HG03575 (cell line): ENCODE results near the gene CORO6.

ENCODE experiments used
- ATAC-seq: cut with Tn5 transposase; IDR thresholded peaks from one replicate; pipeline ENCODE4 v1.9.1; 2021; ENCODE audit not compliant: unreplicated experiment, insufficient number of reproducible peaks, low FRiP score; ENCODE audit errors: extremely low read depth

CORO6 gene

GRCh38 chr17:29615492-29616299 lies 7.0 kb downstream of the CORO6 start:
- ATAC-seq, result no peak

DNA sequence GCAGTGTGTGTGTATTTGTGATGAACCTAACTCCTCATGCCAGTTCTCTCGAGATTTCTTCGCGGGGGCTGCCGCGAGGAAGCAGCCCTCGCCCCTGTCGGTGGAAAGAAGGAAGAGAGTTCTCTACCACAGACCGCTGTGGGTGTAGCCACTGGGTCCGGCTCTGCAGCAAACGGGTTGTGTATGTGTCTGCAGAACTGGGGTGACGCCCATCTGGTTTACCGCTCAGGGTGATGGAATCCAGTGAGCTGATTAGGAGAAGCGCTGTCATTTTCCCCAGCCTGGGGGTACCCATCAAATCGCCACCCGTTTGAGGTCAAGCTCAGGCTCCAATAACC lies 7.7 kb downstream of the CORO6 start:
- ATAC-seq, result no peak

DNA sequence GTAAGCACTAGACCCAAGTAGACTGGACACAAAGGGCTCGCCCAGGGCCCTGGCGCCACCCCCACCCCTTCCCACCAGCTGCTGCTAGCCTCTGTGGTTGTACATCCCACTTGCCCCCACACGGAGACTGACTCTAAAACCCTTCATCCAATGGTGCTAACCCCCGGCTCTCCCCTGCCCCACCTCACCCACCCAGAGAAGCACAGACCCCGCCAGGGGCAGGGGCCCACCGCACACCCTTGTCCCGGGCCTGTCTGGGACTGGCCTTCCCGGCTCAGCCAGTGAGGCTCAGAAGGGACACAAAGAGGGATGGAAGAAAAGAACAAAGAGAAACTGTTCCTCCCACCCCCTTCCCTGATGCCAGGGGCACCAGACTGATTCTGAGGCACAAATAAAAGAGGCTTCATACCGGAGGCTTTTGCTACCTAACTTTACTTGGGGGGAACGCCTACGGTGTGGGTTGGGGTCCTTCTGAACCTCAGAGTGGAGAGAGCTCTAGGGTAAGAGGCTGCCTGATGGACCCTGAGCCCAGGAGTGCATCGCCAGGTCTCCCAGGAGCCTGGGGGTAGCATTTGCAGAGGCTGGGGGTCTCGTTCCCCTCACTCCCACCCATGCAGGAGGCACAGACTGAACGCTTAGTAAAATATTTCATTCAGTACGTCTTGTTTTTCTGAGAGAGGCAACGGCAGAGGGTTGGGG lies 8.2 kb downstream of the CORO6 start:
- ATAC-seq, result no peak

- no peak for ATAC-seq
These were observed 8.9 kb downstream of the CORO6 start for GRCh38 chr17:29613856-29614255.

DNA sequence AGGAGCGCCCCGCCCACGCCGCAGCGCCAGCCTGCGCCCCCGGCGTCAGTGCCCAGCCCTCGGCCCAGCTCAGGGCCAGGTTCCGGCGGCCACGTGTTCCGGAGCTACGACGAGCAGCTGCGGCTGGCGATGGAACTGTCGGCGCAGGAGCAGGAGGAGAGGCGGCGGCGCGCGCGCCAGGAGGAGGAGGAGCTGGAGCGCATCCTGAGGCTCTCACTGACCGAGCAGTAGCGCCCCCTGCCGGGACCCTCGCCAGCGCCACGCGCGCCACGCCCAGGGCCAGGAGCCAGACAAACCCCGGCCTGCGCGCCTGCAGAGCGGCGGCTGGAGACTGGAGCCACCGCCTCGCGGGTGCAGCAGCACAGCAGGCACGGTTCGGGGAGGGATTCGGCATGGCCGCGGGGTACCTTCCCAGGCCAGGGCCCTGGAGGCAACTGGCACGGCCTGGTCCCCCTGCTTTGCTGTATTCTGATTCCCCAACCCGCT lies 9.3 kb downstream of the CORO6 start:
- ATAC-seq, result no peak

DNA sequence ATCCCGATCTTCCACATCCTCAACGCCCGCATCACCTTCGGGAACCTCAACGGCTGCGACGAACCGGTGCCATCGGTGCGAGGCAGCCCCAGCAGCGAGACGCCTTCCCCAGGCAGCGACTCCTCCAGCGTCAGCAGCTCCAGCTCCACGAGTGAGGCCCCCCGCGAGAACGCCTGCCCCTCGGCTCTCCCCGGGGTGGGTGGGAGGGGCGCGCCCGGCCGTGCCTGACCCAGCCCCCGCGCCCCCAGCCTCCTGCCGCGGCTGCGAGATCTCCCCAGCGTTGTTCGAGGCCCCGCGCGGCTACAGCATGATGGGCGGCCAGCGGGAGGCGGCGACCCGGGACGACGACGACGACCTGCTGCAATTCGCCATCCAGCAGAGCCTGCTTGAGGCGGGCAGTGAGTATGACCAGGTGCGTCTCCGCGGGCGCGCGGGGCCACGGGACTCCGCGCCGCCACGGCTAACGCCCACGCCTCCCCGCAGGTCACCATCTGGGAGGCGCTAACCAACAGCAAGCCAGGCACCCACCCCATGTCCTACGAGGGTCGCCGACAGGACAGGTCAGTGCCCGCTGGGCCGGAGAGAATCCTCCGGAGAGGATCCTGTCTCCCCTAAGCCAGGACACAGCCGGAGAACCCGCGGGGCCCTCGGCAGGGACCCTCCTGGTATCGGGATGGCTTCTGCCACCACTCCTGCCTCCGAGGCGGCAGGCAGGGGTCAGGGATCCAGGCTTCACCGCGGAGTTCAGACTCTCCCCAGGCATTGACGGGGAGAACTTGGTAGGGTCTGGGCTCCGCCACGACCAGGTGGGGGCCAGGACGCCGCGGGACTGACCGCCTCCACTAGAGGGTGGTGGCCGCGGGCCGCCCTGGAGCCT lies 10.1 kb downstream of the CORO6 start:
- ATAC-seq, result no peak

GRCh38 chr17:29612094-29612403 lies 10.7 kb downstream of the CORO6 start:
- ATAC-seq, result no peak

GRCh38 chr17:29611351-29612093 lies 11.2 kb downstream of the CORO6 start:
- ATAC-seq, result no peak

DNA sequence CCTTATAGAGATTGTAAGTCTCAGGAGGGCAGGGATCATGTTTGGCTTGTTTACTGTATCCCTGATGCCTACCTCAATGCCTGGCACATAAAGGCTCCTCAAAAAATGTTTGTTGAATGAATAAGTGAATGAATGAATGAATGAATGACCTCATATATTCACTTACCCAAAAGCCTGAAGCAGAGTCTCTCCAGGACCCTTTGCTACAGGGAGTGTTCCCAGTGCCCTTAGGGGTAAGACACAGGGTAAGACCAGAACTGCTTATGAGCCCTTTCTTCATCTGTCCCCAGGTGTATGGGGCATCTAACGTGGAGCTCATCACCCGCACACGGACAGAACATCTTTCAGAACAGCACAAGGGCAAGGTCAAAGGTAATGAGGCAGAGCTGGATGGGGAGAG lies 12.3 kb downstream of the CORO6 start:
- ATAC-seq, result no peak

DNA sequence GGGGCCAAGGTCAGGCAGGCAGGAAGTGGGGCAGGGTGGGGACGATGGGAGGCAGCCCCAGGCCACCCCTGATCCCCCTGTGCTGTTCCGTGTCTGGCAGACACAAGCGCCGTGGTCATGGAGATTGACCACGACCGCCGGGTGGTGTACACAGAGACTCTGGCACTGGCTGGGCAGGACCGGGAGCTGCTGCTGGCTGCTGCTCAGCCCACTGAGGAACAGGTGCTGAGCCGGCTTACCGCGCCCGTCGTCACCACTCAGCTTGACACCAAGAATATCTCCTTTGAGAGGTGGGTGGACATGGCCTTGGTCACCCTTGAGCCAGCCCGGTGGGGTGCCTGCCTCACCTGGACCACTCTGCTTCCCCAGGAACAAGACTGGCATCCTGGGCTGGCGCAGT lies 13.7 kb downstream of the CORO6 start:
- no peak for ATAC-seq

DNA sequence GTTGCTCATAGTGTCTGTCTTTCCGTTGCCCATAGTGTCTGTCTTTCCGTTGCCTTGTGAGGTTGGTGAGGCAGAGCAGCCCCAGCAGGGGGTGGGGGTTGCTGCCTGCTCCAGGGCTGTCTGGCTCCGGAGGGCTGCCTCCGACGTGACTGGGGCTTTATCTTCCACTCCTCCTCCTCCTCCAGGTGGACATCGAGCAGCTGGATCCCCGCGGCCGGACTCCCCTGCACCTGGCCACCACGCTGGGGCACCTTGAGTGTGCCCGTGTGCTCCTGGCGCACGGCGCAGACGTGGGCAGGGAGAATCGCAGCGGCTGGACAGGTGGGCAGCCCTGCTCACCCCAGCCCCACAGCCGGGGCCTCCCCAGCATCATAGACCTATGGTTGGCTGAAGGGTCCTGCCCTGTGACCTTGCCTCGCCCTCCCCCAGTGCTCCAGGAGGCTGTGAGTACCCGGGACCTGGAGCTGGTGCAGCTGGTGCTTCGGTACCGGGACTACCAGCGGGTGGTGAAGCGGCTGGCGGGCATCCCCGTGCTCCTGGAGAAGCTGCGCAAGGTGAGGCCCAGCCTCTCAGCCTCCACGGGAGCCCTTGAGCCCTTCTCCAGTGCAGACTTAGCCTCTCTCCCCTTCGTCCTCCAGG lies 15.0 kb downstream of the CORO6 start:
- no peak for ATAC-seq

DNA sequence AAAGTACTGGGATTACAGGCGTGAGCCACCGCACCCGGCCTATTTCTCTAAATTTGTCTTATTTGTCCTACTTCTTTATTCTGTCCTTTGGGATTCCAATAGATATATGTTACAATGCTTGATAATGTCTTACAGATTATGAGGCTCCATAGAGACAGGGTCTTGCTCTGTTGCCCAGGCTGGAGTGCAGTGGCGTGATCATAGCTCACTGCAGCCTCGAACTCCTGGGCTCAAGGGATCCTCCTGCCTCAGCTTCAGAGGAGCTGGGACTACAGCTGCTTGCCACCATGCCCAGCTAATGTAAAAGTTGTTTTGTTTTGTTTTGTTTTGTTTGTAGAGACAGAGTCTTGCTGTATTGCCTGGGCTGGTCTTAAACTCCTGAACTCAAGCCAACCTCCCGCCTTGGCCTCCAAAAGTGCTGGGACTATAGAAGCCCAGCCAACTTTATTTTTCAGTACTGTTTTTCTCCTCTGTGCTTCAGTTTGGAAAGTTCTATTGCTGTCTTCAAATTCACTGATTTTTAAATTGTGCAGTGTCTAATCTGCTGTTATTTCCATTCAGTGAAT lies 19.5 kb downstream of the CORO6 start:
- ATAC-seq, result no peak

DNA sequence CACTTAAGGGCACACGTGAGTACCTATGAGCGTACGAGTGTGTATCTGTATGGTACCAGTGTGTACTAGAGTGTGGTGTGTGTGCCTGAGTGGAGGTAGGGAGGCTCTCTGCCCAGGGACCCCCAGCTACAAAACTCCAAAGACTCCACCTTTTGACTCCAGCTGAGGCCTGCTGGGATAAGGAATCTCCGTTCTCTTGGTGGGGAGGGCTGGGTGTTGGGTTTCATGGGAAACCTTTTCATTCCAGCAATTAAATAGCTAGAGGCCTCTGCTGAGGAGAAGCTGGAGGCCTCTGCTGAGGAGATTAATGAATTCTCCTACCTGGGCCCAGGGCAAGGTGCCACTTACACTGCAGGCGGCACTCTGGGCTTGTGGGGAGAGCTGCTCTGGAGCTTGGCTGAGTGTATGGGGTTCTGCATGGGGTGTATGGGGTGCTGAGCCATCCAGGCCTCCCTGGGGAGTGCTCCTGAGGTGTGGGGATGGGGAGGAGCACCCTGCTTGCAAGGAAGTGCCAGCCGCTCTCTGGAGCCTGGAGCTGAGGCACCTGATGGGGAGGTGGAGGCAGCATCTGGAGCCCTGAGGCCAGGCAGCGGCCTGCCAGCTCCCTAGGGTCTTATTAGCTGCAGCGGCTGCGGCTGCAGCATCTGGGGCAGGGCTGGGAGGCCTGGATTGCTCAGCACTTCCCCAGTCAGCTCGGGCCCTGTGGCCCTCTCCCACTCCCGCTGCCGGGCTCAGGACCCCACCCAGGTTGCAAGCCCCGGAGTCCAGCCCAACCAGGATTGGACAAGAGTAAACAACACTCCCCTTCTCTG lies 25.1 kb downstream of the CORO6 start:
- ATAC-seq, result no peak

DNA sequence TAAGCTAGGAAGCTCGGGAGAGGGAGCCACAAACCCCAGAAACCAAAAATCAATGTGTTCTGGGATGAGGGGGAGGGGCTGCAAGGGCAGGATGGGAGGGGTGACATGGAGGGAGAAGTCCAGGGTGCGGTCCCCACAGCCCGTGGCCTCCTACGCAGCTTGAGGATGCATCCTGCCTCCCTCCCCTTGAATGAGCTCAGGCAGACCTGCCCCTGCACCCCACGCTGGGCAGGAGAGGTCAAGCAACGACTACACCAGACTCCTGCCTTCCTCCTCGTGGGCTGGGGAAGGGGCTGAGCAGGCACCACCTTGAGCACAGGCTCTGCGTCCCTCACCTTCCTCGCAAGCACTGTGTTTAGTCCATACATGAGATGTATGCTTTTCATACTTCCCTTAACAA lies 25.9 kb downstream of the CORO6 start:
- no peak for ATAC-seq

- no peak for ATAC-seq
These were observed 26.6 kb downstream of the CORO6 start for GRCh38 chr17:29595943-29596774.

- no peak for ATAC-seq
These were observed 27.4 kb downstream of the CORO6 start for GRCh38 chr17:29595107-29595942.
